T-helper 1 cell treated with Interleukin-12 subunit alpha and Interleukin-12 subunit beta and Interleukin-4 antibody, amounts not matched to agents 30 ng/mL and 1 ng/mL, for 36 hours (primary cell): Measurements from ENCODE around the gene H1-8. TPM values are rescaled to one million over a fixed set of nuclear protein-coding genes. Genes with fewer than 3 reads are reported as not detected.
"Not testable (repeated sequence)": the region's sequence is repeated elsewhere in the genome, so short reads cannot be mapped to it uniquely, and the experiment has no call there.

Experiments
- intact Hi-C: fragments of 100-400 bp; cut with micrococcal nuclease; formaldehyde crosslinking; loops from one replicate; pipeline ENCODE4 v1.15.1; 2024
- total RNA-seq: library from RNA; stranded (reverse); gene quantifications from 2 replicates; pipeline ENCODE4 v1.2.3, GENCODE V29; 2022

Gene H1-8
- total RNA-seq, 1 donor from 2014 or later, result not detected

GRCh38 chr3:129514563-129514962 lies 28.4 kb upstream of the H1-8 start:
- intact Hi-C loops, result no loop called here

GRCh38 chr3:129515108-129515820 lies 27.7 kb upstream of the H1-8 start:
- intact Hi-C loops, result not testable (repeated sequence)

DNA sequence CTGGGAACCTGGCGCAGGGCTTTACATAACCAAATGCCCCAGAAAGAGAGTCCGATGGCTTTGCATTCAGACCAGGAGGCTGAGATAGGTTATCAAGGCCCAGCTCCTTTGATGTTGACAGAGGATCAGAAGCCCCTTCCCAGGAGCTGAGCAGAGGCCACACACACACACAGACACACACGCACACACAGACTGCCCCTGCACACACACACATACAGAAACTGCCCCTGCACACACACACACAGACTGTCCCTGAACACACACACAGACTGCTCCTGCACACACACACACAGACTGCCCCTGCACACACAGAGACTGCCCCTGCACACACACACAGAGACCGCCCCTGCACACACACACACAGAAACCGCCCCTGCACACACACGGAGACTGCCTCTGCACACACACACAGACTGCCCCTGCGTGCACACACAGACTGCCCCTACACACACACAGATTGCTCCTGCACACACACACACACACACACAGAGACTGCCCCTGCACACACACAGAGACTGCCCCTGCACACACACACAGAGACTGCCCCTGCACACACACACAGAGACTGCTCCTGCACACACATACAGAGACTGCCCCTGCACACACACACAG lies 27.0 kb upstream of the H1-8 start:
- intact Hi-C loops, result not testable (repeated sequence)

GRCh38 chr3:129517516-129517915 lies 25.5 kb upstream of the H1-8 start:
- intact Hi-C loops, result no loop called here

DNA sequence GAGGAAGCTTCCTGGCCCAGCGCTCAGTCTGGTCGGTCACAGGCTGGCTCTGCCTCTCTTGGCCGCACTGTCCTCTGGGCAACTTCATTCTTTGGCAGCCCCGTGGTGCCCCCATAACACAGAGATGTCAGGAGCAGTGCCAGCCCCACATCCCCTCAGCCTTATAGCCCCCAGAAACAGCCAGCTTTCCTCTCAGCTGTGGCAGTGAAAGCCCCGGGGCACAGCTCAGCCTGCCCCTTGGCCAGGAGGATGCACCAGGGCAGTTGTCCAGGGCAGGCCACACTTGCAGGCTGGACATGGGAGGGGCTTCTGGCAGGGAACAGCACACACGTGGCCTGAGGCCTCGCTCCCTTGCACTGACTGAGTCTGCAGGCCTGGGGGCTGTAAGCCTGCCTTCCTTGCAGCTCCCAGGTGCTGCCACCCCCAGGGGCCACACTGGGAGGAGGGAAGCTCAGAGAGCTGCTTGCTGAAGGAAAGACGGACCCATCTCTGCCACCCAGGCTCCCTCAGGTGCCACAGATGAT lies 24.9 kb upstream of the H1-8 start:
- intact Hi-C loops, result no loop called here

GRCh38 chr3:129518581-129518980 lies 24.4 kb upstream of the H1-8 start:
- intact Hi-C loops, result no loop called here

- intact Hi-C loops, result no loop called here
These were observed 23.5 kb upstream of the H1-8 start for GRCh38 chr3:129519449-129519848.

DNA sequence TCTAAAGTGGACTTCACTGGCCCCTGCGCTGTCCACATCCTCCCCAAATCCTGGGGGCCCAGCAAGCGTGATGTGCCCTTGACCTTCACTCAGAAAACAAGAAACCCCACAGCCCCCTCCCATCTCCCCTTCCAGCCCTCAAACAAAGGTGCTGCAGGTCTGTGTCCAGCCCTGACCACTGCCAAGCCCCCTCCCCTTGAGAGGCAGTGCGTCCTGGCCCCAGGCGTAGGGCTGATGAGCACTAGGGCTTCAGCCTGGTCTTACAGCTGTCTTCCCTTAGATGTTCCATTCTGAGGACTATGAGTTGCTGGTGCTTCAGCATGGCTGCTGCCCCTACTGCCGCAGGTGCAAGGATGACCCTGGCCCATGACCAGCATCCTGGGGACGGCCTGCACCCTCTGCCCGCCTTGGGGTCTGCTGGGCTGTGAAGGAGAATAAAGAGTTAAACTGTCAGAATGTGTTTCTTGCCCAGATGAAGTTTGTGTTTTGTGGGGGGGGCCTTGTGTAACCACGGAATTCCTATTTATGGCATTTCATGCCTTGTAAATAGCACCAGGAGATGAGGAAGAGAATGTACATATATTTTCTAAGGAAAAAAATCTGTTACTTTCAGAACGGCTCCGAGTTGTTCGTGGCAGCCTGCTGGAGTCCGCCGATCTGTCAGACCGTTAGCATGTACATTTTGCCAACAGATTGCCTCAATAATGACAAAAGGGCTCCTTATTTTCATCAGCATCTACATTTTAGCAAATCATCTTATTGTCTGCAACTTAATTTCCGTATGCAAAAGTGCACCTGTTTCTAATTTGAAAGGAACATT lies 22.9 kb upstream of the H1-8 start:
- intact Hi-C loops, result no loop called here

DNA sequence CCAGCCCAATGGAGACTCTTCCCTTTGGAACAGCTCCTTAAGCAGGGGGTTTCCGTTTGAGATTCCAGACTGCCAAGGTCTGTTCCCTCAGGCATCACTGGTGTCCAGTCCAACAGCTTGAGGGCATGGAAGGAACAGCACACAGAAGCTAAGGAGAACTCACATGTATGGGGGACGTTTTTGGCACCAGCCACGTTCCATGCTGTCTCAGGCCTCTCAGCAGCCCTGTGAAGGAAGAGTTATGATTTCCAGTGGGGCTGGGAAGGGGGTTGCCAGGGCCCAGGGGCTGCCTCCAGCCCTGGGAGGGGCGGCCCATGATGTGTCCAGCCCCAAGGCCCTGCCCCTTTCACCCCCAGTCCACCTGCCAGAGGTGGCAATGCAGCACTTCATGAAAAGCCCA lies 22.0 kb upstream of the H1-8 start:
- intact Hi-C loops, result no loop called here

GRCh38 chr3:129521611-129522010 lies 21.4 kb upstream of the H1-8 start:
- intact Hi-C loops, result no loop called here

GRCh38 chr3:129522953-129523352 lies 20.0 kb upstream of the H1-8 start:
- intact Hi-C loops, result no loop called here

- intact Hi-C loops, result no loop called here
These were observed 18.9 kb upstream of the H1-8 start for GRCh38 chr3:129524081-129524480.

- intact Hi-C loops, result no loop called here
These were observed 17.5 kb upstream of the H1-8 start for GRCh38 chr3:129525341-129525968.

DNA sequence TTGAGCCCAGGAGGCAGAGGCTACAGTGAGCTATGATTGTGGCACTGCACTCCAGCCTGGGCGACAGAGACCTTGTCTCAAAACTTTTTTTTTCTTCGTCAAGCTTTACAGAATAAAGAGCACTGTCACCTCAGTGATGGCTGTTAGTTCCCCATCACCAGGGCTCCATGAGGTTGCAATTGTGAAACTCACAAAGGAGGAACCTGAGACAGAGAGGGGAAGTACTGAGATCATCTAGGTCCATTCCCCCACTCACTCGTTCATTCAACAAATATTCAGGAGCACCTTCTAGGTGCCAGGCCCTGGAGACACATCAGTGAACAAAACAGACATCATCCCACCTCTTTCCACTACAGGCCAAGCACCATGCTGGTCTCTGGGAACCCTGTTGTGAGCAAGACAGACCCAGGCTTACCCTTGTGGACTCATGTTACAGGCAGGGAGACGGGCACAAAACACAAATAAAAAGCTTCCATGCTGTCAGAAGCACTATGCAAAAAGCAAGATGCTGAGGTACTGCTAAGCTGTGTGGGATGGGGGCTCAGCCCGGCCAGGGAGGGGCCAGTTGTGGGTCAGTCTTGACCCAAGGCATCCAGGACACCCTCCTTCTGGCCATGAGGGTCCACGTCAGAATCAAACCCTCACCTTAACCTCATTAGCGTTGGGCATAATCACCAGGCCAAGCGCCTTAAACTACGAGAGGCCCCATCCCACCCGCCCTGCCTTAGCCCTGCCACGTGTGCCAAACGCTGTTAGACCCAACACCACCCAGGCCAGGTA lies 16.7 kb upstream of the H1-8 start:
- intact Hi-C loops, result no loop called here

DNA sequence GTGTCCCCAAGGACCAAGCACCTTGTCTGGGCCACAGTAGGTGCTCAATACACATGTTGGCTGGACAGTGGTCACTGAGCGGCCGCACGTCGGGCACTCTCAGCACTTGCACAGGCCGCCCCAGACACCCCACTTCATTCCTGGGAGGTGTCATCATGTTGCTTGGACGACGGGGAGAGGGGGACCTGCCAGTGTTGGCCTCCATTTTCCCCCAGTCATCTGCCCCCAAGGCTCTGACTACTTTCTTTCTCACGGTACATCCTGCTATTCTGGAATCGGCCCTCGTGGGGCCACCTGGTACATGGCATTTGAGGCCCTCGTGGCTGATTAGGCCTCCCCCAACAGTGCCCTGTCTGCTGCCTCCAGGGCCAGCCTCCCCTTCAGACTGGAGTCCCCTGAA lies 15.7 kb upstream of the H1-8 start:
- intact Hi-C loops, result no loop called here

DNA sequence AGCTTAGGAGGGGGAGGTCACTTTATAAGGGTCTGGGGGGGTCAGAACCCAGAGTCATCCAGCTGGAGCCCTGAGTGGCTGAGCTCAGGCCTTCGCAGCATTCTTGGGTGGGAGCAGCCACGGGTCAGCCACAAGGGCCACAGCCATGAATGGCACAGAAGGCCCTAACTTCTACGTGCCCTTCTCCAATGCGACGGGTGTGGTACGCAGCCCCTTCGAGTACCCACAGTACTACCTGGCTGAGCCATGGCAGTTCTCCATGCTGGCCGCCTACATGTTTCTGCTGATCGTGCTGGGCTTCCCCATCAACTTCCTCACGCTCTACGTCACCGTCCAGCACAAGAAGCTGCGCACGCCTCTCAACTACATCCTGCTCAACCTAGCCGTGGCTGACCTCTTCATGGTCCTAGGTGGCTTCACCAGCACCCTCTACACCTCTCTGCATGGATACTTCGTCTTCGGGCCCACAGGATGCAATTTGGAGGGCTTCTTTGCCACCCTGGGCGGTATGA lies 14.3 kb upstream of the H1-8 start, which contains the start of gene RHO:
Gene RHO (plus strand): TSS at position 51 of the 512 bp plus-strand sequence. CDS start 95 bp downstream, at position 146.
- intact Hi-C loops, result no loop called here

DNA sequence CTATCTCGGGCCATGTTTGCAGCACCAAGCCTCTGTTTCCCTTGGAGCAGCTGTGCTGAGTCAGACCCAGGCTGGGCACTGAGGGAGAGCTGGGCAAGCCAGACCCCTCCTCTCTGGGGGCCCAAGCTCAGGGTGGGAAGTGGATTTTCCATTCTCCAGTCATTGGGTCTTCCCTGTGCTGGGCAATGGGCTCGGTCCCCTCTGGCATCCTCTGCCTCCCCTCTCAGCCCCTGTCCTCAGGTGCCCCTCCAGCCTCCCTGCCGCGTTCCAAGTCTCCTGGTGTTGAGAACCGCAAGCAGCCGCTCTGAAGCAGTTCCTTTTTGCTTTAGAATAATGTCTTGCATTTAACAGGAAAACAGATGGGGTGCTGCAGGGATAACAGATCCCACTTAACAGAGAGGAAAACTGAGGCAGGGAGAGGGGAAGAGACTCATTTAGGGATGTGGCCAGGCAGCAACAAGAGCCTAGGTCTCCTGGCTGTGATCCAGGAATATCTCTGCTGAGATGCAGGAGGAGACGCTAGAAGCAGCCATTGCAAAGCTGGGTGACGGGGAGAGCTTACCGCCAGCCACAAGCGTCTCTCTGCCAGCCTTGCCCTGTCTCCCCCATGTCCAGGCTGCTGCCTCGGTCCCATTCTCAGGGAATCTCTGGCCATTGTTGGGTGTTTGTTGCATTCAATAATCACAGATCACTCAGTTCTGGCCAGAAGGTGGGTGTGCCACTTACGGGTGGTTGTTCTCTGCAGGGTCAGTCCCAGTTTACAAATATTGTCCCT lies 13.4 kb upstream of the H1-8 start:
- intact Hi-C loops, result no loop called here

GRCh38 chr3:129530251-129530791 lies 12.7 kb upstream of the H1-8 start:
- intact Hi-C loops, result no loop called here

- intact Hi-C loops, result no loop called here
These were observed 12.2 kb upstream of the H1-8 start for GRCh38 chr3:129530821-129531220.
